ENCODE data around the gene REELD1.
A peak's percentile ranks its signal among the peaks of the same experiment; 100 is the strongest.

Gene REELD1

DNA sequence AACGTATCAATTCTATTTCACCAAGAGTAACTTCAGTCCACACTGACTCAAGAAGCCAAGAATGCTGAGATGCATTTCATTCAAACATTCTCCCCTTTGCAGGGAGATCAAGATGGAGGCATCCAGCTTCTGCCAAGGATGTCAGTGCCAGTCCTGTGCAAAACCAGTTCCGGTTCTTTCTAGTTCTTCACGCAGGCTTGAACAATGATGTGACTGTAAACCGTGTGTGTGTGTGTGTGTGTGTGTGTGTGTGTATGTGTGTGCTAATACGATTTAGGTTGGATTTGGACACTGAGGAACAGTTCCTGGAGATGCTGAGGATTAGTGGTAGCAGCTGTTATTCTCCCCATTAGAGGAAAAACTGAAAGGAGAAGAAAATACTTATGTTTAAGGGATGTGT is at the start of gene REELD1:
TSS of gene REELD1 (plus strand) at position 301 of the 400 bp plus-strand sequence. CDS start 2,415 bp downstream, outside the sequence.
- DNase-seq (ENCODE audit: low spot score) = no peak
- Mint-ChIP-seq H3K27me3 (ENCODE audit: low read depth) (peaks cover 5% of the 10 kb centered on the region), H3K4me3 (no peak within 1 kb of the TSS), H3K27ac (no peak within 1 kb of the TSS), H3K4me1 (ENCODE audit: low read depth) (no peaks in the 10 kb centered on the region), H3K36me3 (ENCODE audit: low read depth) (no peaks in the 10 kb centered on the region), H3K9me3 (no peaks in the 10 kb centered on the region)

GRCh38 chr4:146165221-146165620 is 49.1 kb upstream of the REELD1 start:
- peaks cover 2% of the 10 kb centered on the region for H3K27me3 Mint-ChIP-seq (ENCODE audit: low read depth)
- no peaks in the 10 kb centered on the region for H3K36me3 Mint-ChIP-seq (ENCODE audit: low read depth)
- no peaks in the 10 kb centered on the region for H3K4me1 Mint-ChIP-seq (ENCODE audit: low read depth)
- no peak overlapping the region for H3K27ac Mint-ChIP-seq
- no peak overlapping the region for H3K4me3 Mint-ChIP-seq
- H3K9me3 Mint-ChIP-seq = no peaks in the 10 kb centered on the region
- no peak for DNase-seq (ENCODE audit: low spot score)

DNA sequence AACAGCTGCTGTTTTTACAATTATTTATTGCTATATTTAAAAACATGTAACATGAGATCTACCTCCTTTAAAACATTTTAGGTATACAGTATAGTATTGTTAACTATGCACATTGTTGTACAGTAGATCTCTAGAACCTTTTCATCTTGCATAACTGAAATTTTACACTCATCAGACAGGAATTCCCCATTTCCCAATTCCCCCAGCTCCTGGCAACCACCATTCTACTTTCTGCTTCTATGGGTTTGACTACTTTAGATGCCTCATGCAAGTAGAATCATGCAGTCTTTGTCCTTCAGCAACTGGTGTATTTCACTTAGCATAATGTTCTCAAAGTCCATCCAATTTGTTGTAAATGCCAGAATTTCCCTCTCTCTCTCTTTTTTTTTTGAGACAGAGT is 48.5 kb upstream of the REELD1 start:
- Mint-ChIP-seq H3K36me3 (ENCODE audit: low read depth) (no peaks in the 10 kb centered on the region), H3K27me3 (ENCODE audit: low read depth) (peaks cover 2% of the 10 kb centered on the region), H3K4me1 (ENCODE audit: low read depth) (no peaks in the 10 kb centered on the region), H3K4me3 (no peak overlapping the region), H3K27ac (no peak overlapping the region), H3K9me3 (no peaks in the 10 kb centered on the region)
- no peak for DNase-seq (ENCODE audit: low spot score)

- Mint-ChIP-seq H3K4me3 (no peak overlapping the region), H3K4me1 (ENCODE audit: low read depth) (peaks cover 2% of the 10 kb centered on the region), H3K9me3 (no peaks in the 10 kb centered on the region), H3K36me3 (ENCODE audit: low read depth) (no peaks in the 10 kb centered on the region), H3K27ac (no peak overlapping the region), H3K27me3 (ENCODE audit: low read depth) (no peaks in the 10 kb centered on the region)
- DNase-seq (ENCODE audit: low spot score) = no peak
Measured at GRCh38 chr4:146170149-146170548, 44.2 kb upstream of the REELD1 start.

- peaks cover 36% of the 10 kb centered on the region for H3K4me1 Mint-ChIP-seq (ENCODE audit: low read depth)
- H3K27me3 Mint-ChIP-seq (ENCODE audit: low read depth) = no peaks in the 10 kb centered on the region
- peaks cover 10% of the 10 kb centered on the region for H3K36me3 Mint-ChIP-seq (ENCODE audit: low read depth)
- peak; percentile 78 for DNase-seq (ENCODE audit: low spot score)
- H3K4me3 Mint-ChIP-seq = peak within 1 kb of the TSS; percentile 90
- no peaks in the 10 kb centered on the region for H3K9me3 Mint-ChIP-seq
- peak within 1 kb of the TSS; percentile 84 for H3K27ac Mint-ChIP-seq
Measured at GRCh38 chr4:146175541-146176453, 38.5 kb upstream of the REELD1 start, which contains the start of gene LSM6. LSM6 (plus strand) TSS chr4:146175718; CDS start chr4:146182922, 7,204 bp downstream.

DNA sequence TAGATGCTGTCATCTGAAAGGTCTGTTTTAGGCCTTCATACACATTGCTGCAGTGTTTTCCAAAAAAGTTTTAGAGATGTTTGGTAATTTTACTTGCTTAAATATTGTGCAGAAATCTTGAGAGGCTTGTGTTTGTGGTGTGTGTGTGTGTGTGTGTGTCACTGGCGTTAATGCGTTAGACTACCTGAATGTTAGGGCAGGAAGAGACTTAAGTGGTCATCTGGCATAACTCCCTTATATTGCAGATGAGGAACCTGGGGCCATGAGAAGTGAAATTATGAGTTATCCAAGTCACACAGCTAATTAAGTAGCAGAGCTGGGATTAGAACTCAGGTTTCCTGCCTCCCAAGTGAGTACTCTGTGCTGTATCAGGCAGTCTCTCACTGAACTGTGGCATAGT is 37.4 kb upstream of the REELD1 start:
- H3K27me3 Mint-ChIP-seq (ENCODE audit: low read depth) = no peaks in the 10 kb centered on the region
- peaks cover 10% of the 10 kb centered on the region for H3K36me3 Mint-ChIP-seq (ENCODE audit: low read depth)
- H3K4me1 Mint-ChIP-seq (ENCODE audit: low read depth) = peaks cover 38% of the 10 kb centered on the region
- H3K9me3 Mint-ChIP-seq = no peaks in the 10 kb centered on the region
- H3K27ac Mint-ChIP-seq = peak overlapping the region; percentile 75
- peak overlapping the region; percentile 90 for H3K4me3 Mint-ChIP-seq
- no peak for DNase-seq (ENCODE audit: low spot score)

DNA sequence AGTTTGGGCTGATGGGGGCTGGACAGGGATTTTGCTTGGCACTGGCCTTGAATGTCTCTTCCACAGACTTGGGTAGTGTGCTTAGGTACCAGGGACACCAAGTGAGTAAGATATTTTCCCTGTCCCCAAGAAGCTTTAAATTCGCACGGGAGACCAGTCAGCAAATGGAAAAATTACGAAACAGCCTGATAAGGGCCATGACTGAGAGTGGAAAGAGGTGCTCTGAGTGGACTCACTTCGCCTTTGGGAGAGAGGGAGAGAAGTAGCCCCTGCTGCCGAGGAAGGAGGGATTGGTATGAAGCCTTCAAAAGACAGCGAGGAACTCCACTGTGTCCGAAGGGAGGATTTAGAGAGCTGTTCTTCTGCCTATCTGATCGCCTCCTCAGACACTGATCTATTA is 36.2 kb upstream of the REELD1 start:
- Mint-ChIP-seq H3K36me3 (ENCODE audit: low read depth) (peaks cover 10% of the 10 kb centered on the region), H3K27me3 (ENCODE audit: low read depth) (no peaks in the 10 kb centered on the region), H3K4me3 (no peak overlapping the region), H3K27ac (no peak overlapping the region), H3K9me3 (no peaks in the 10 kb centered on the region), H3K4me1 (ENCODE audit: low read depth) (peaks cover 38% of the 10 kb centered on the region)
- DNase-seq (ENCODE audit: low spot score) = no peak

DNA sequence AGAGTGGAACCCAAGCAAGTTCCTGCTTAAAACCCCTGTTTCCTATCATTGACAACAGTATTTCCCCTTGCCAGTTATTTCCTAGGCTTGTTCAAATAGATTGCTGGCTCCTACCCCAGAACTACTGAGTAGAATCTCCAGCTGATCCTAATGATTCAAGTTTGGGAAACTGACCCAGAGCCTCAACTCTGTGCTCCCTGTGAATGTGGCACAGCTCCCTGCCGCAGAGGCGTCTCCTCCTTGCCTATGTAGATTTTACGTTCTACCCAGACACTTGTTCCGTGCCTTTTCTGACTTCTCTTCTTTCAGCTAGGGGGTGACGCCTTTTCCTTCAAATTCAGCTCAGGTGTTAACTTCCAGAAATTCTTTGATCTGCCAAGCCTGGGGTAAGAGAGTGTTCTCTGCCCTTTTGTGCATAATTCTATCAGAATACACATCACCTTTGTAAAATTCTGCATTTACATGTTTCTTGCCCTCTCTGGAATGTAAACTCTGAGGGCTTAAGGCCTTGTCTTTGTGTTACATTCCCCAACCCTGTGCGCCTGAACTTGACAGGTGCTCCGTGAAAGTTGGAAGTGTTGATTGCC is 34.5 kb upstream of the REELD1 start:
- DNase-seq (ENCODE audit: low spot score) = no peak
- Mint-ChIP-seq H3K36me3 (ENCODE audit: low read depth) (peaks cover 10% of the 10 kb centered on the region), H3K4me1 (ENCODE audit: low read depth) (peaks cover 38% of the 10 kb centered on the region), H3K27me3 (ENCODE audit: low read depth) (no peaks in the 10 kb centered on the region), H3K9me3 (no peaks in the 10 kb centered on the region), H3K4me3 (no peak overlapping the region), H3K27ac (no peak overlapping the region)

GRCh38 chr4:146182443-146182842 is 31.9 kb upstream of the REELD1 start:
- H3K4me1 Mint-ChIP-seq (ENCODE audit: low read depth) = peaks cover 24% of the 10 kb centered on the region
- no peak overlapping the region for H3K4me3 Mint-ChIP-seq
- H3K27ac Mint-ChIP-seq = no peak overlapping the region

GRCh38 chr4:146183209-146183608 is 31.1 kb upstream of the REELD1 start:
- Mint-ChIP-seq H3K4me1 (ENCODE audit: low read depth) (peaks cover 17% of the 10 kb centered on the region), H3K27me3 (ENCODE audit: low read depth) (no peaks in the 10 kb centered on the region), H3K9me3 (no peaks in the 10 kb centered on the region), H3K27ac (no peak overlapping the region), H3K36me3 (ENCODE audit: low read depth) (peaks cover 18% of the 10 kb centered on the region), H3K4me3 (no peak overlapping the region)
- DNase-seq (ENCODE audit: low spot score) = no peak

More at GRCh38 chr4:146182443-146182842, 31.9 kb upstream of the REELD1 start:
- no peaks in the 10 kb centered on the region for H3K27me3 Mint-ChIP-seq (ENCODE audit: low read depth)
- no peak for DNase-seq (ENCODE audit: low spot score)
- peaks cover 15% of the 10 kb centered on the region for H3K36me3 Mint-ChIP-seq (ENCODE audit: low read depth)
- H3K9me3 Mint-ChIP-seq = no peaks in the 10 kb centered on the region

DNA sequence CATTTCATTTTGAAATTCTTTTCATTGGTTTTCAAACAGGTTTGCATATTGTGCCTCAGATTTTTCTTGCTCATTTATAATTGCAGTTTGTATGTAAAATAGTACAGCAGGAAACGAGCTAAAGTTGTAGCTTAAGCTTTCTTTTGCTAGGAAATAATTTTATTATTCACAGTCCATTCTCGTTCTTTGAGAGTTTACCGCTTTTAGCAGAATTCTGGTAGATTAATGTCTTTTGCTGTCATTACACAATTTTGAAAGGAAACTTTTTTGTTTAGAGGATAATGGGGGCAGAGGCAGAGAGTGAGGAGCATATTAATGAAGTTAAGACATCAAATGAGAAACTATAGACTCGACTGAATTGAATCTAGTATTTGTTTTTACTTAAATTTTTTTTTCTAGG is 28.3 kb upstream of the REELD1 start:
- Mint-ChIP-seq H3K4me1 (ENCODE audit: low read depth) (no peaks in the 10 kb centered on the region), H3K27ac (no peak overlapping the region), H3K27me3 (ENCODE audit: low read depth) (no peaks in the 10 kb centered on the region), H3K36me3 (ENCODE audit: low read depth) (peaks cover 25% of the 10 kb centered on the region), H3K4me3 (no peak overlapping the region), H3K9me3 (no peaks in the 10 kb centered on the region)
- no peak for DNase-seq (ENCODE audit: low spot score)

DNA sequence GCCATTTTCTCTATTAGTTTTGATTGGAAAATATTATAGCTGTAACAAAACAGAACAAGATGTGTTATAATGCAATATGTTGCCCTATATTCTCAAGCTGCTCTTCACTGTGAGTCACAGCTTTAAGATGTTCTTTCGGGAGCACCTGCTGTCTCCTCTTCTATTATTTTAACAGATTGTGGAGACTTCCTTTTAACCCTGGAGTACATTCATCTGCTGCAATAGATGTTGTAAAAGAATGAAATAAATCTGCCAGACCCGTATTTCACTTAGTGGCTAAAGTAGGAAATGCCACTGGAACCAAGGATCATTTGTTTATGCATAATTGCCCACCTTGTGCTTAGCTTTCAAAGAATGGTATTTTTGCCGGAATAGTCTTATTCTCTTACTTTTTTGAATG is 27.7 kb upstream of the REELD1 start:
- no peak overlapping the region for H3K4me3 Mint-ChIP-seq
- no peak for DNase-seq (ENCODE audit: low spot score)
- H3K4me1 Mint-ChIP-seq (ENCODE audit: low read depth) = no peaks in the 10 kb centered on the region
- H3K36me3 Mint-ChIP-seq (ENCODE audit: low read depth) = peaks cover 27% of the 10 kb centered on the region
- H3K27ac Mint-ChIP-seq = no peak overlapping the region
- H3K27me3 Mint-ChIP-seq (ENCODE audit: low read depth) = no peaks in the 10 kb centered on the region
- no peaks in the 10 kb centered on the region for H3K9me3 Mint-ChIP-seq

DNA sequence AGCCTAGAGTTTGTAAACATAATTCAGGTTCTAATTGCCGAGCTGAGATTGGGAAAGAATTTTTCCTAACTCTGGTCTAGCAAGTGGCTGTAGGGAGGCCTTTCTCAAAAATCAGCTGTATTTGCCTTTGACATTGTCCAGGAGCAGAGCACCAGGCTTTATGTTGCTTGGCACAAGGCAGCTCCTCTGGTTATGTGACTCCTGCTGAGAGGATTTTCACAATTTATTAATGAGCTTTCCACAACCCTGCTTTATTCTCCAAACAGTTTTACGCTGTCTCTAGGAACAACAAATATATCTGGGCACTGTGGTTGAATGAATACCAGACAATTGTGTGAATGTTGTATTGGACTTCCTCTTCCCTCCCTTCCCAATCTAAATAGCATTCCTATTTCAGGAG is 23.9 kb upstream of the REELD1 start:
- Mint-ChIP-seq H3K9me3 (no peaks in the 10 kb centered on the region), H3K27ac (no peak overlapping the region), H3K36me3 (ENCODE audit: low read depth) (peaks cover 29% of the 10 kb centered on the region), H3K4me1 (ENCODE audit: low read depth) (no peaks in the 10 kb centered on the region), H3K27me3 (ENCODE audit: low read depth) (no peaks in the 10 kb centered on the region), H3K4me3 (no peak overlapping the region)
- DNase-seq (ENCODE audit: low spot score) = no peak

DNA sequence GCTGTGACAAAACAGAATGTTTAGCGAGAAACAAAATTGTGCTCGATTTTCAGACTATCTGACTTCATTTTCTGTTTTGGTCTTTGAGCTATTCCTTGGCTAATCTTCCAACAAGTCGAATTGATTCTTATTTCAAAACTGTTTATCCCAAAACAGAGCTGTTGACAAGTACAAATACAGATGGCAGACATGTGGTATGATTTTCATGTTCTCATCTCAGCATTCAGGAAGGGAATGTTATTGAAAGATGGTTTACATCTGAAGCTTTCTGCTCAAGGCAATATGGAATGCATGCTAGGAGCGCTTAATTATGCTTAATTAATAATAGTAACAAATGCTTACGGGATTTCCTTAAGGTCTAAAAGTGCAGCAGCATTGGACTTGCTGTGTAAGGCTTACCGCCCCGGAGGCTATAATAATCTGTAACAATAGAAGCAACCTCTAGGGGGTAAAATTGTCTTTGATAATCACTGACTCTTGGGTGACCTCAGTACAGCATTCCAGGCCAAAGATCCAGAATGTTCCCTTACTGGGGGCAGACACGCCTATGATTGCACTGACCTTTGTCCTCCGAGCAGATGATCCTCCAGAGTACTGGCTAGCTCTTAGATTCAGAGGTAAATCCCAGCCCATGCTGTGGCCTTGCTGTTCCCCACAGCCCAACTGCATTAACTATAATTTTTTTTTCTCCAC is 22.4 kb upstream of the REELD1 start:
- Mint-ChIP-seq H3K9me3 (no peaks in the 10 kb centered on the region), H3K4me1 (ENCODE audit: low read depth) (no peaks in the 10 kb centered on the region), H3K36me3 (ENCODE audit: low read depth) (peaks cover 24% of the 10 kb centered on the region), H3K27ac (no peak overlapping the region), H3K4me3 (no peak overlapping the region), H3K27me3 (ENCODE audit: low read depth) (no peaks in the 10 kb centered on the region)
- no peak for DNase-seq (ENCODE audit: low spot score)

All from T-helper 2 cell treated with Interferon-gamma antibody and Interleukin-4, amounts not matched to agents 5 μg/mL and 100 μg/mL, for 36 hours (primary cell).